Measurements from ENCODE around the gene ZNF646.

GRCh38 chr16:31127182-31127581, 53.0 kb downstream of the ZNF646 start:
- TF ChIP-seq, protein P1, sequence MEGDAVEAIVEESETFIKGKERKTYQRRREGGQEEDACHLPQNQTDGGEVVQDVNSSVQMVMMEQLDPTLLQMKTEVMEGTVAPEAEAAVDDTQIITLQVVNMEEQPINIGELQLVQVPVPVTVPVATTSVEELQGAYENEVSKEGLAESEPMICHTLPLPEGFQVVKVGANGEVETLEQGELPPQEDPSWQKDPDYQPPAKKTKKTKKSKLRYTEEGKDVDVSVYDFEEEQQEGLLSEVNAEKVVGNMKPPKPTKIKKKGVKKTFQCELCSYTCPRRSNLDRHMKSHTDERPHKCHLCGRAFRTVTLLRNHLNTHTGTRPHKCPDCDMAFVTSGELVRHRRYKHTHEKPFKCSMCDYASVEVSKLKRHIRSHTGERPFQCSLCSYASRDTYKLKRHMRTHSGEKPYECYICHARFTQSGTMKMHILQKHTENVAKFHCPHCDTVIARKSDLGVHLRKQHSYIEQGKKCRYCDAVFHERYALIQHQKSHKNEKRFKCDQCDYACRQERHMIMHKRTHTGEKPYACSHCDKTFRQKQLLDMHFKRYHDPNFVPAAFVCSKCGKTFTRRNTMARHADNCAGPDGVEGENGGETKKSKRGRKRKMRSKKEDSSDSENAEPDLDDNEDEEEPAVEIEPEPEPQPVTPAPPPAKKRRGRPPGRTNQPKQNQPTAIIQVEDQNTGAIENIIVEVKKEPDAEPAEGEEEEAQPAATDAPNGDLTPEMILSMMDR (conservative IDR thresholded peaks at IDR 0.05; ENCODE audit: low read length), result no peak
- TF ChIP-seq EZH2phosphoT487 (IDR thresholded peaks at IDR 0.05; ENCODE audit: borderline replicate concordance), result no peak
